HG03280 (cell line): ENCODE results near the gene PARVA.

Experiments
- ATAC-seq: cut with Tn5 transposase; IDR thresholded peaks from one replicate; pipeline ENCODE4 v1.9.1; 2021; ENCODE audit warnings: mild to moderate bottlenecking, moderate library complexity; ENCODE audit not compliant: unreplicated experiment

Gene PARVA

DNA sequence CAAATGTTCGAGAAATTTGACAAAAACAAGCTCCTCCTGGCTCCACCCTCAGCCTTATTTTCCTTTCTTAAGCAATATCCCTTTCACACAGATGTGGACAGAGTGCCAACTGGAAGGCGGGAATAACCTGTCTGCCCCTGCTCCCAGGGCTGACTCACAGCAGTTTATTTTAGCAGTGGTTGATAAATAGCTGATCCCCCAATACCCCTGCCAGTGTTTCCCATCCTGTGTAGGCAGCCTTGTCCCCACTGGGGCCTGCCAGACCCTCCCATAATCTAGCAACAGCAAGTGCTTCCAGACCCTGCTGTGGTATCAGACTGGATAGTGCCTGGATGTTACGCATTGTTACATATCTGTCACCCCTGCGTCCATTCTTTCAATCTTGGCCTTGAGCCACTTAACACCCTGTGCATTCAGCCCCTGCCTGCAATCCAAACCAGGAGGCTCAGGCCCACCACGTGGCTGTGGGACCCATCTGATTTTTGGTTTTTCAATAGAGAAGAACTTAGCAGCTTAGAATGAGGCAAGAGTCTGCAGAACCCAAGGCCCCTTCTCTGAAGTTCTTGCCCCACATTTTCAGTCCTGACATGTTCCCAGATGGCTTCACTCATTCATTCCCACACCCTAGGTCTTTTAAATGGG lies 53.7 kb downstream of the PARVA start:
- no peak for ATAC-seq

DNA sequence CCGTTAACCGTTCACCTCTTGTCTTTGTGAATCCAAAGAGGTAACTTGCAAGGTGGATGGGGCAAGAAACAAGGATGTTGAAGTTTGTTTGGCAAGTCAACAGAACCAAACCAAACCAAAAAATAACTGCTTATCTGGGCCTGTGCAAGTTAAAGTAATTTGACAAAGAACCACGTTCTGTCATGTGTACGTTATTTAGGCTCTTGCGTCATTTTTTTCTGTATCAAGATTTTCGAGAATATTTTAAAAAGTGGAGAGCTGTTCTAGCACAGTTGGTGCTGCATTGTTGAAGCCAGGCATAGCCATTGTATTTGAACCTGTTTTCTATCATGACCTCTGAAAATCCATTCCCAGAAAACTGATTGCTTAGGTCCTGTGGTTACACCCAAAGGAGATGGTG lies 55.1 kb downstream of the PARVA start:
- no peak for ATAC-seq

DNA sequence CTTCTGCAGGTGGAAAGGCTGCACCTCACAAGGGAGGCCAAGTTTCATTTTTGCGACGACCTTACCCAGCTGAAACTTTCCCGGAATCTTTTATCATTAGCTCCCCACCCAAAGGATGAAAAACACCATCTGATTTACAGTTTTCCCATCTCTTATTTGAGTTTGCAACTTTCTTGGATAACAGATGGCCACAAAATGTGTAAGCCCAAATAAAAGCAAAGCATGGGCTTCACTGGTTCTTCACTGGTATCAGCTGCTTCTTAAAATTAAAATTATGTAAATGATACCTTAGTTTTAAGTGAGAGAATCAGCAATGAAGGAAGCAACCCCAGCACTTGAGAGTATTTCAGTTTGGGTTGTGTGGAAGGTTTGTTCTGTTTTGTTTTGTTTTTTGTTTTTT lies 55.8 kb downstream of the PARVA start:
- ATAC-seq: no peak

DNA sequence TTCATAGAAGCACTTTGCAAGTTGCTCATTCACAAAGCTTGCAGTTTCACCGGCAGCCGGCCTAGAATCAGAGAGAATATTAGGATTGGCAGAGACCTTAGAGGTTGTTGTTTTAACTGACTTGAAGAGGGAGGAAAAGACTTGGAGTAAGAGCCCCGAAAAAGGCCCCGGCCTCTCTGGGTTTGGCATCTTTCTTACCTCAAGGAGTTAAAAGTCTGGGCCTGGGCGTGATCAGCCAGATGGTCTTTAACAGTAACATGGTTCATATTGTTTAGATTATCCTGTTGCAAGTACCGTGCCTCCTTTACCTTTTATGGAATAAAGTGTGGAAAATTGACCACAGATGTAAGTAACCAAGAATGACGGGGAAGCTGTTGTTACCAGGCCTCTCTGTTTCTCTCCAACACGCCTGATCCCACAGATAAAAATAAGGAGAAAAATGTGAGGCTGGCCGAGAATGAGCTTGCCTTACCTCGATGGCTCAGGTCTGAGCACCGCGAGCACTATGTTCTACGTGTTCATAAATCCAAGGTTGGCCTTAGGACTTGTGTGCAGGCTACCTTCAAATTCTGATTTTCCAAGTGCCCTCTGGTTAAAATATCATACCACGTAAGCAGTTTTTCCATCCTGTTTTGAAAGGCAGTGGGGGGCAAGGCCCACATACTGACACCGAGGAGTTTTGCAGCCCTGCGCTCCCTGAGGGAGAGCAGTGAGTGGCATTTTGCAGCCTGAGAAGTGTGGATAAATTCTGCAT lies 56.4 kb downstream of the PARVA start:
- no peak for ATAC-seq

DNA sequence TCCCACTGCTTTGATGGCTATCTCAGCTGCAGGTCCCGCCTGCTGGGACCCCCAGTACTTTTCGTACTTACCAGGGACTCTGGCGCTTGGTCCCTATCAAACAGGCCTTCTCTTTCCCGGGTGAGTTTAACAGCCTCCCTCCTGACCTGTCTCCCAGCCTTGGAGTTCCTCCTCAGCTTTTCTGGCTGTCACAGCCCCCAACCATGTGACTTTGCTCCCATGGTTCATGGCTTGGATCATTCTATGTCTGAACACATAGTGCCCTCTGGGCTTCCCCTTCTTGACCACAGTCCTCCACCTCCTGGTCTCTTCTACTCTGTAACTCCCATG lies 56.9 kb downstream of the PARVA start:
- ATAC-seq: no peak

DNA sequence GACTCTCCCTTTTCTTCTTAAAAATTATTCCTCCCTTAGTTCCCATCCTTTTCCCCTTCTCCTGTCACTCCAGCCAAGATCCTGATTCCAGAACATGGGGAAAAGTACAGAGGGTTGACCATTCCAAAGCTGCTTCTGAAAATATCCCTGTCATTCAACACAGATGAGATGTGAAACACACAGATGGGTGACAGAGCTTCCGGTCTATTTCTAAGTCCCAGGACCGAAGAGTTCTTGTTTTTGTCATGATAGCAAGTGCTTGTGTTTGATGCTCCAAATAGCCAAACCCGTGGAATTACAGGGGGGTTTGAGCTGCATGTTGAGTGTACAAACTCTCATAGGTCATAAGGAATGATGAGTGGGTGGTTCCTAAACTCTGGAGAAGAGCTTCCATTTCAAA lies 57.9 kb downstream of the PARVA start:
- ATAC-seq: no peak

DNA sequence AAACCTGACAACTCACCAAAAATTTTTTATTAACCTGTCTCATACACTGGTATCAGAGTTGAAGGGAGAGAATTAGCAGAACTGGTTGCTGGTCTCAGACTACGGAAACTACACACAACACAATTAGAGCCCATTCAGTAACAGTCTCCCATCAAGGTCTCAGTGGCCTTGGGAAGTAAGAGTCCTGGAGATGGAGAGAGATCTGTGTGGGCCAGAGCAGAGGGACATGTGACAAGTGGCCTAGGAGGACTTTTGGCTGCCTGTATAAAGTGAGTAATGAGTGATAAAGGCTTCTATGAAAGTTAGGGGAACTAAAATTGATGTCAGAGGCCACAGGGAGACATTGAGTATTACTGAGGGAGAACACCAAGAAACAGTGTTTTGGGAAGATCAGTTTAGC lies 58.9 kb downstream of the PARVA start:
- ATAC-seq: no peak

DNA sequence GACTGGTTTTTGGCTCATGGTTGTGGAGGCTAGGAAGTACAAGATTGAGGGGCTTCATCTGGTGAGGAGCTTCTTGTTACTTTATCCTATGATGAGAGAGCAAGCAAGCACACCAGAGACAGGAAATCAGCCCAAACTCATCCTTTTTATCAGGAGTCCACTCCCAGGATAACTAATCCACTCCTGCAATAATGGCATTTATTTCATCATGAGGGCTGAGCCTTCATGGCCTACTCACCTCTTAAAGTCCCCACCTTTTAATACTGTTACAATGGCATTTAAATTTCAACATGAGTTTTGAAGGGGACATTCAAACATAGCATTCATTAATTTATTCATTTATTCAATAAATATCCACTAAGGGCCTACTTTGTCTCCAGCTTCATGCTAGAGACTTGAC lies 60.9 kb downstream of the PARVA start:
- ATAC-seq: no peak

DNA sequence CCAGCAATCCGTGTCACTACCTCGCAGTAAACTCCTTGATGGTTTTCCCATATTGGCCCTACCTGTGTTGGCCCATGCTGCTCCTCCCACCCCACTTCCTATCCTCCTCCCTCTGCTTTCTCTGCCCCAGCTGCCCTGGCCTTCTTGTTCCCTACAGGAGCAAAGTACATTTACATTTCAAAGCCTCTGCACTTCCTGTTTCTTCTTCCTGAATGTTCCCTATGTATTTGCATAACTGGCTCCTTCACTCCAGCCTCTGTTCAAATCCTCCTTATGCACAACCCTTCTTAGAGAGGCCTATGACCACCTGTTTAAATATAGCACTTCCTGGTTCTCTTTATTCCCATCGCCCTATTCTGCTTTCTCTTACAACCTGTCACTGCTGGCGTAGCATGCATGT lies 62.2 kb downstream of the PARVA start:
- ATAC-seq: no peak

DNA sequence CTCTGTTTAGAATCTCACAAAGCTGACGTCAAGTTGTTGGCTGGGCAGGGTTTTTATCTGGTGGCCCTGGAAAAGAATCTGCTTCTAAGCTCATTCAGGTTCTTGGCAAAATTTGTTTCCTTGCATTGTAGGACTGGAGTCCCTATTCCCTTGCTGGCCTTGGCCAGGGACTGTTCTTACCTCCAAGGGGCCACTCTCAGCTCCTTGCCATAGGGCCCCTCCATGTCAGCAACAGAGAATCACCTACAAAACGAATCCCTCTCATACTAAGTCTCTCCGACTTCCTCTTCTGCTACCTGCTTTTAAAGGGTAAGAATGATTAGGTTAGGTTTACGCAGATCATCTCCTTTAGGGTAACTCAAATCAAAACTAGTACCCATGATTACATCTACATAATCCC lies 63.2 kb downstream of the PARVA start:
- ATAC-seq: no peak

DNA sequence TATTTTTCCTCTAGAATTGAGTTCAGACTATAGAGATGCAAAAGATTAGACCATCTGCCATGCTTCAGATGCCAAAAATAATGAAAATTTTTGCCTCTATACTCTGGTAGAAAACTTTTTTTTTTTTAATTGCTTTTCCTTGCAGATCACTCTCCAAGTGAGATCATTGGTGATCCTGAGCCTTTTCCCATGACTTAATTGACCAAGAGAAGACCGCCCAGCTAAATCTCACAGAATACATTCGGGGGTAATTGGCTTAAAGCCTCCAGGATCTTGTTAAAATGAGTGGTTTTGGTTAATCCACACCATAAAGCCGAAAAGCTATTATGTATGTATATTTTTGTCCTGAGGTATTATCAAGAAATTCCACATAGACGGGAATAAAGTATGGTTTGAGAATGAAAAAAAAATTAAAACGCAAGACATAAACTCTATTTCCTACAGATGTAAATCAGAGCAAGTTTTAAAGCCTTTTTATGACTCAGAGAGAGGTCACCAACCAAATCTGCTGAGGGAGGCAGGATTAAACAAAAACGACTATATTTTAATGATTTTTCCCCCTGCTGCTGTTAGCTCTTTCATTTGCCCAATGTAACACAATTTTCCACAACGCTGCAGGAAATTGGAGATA lies 64.0 kb downstream of the PARVA start:
- ATAC-seq: no peak

DNA sequence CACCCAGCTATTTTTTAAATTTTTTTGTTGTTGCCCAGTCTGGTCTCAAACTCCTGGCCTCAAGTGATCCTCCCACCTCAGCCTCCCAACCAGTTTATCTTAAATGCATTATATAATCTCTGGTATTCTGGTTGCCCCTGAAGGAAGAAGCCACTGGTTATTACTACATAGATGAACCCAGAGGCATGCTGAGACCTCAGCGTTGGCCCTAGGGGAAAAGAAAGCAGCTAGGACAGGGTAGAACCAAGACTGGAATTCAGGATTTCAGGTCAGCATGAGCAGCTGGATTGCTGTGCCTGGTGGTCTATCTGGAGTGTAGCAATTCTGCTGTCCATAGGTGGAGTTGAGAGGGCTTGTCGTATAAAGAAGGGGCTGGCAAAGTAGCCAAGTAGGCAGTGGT lies 67.2 kb downstream of the PARVA start:
- ATAC-seq: no peak

DNA sequence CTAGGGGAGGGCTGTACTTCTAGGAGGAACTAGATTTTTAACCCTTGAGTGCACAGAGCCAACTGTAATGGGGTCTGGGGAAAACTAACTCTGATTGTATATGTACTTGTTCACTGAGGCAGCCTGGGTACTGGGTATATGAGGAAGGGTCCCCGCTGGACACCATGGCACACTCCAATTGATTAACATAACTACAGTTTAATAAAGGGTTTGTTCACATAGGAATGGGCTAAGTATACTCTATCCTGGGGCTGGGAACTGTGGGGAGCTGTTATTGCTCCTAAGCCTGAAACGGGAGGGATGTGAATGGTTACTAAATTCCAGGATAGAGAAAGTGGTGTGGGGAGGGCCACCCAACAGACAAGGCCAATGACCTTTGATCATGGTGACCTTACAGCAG lies 67.6 kb downstream of the PARVA start:
- no peak for ATAC-seq

DNA sequence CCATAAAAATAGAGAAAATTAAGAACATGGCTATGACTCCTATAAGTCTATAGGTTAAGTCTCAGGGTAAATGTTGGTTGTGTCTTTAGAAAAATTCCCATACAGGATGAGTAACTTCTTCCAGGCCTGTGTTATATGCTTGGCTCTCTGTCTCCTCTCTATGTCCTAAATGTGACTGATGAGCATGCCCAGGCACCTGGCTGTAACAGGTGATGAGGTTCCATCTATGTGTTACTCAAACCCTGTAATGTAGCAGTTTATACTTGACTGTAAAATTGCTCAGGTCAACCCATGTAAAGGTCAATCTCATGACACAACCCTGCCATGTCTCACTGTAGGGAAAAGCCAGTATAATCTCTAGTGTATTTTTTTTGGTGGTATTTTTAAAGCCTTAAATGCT lies 69.5 kb downstream of the PARVA start:
- no peak for ATAC-seq

DNA sequence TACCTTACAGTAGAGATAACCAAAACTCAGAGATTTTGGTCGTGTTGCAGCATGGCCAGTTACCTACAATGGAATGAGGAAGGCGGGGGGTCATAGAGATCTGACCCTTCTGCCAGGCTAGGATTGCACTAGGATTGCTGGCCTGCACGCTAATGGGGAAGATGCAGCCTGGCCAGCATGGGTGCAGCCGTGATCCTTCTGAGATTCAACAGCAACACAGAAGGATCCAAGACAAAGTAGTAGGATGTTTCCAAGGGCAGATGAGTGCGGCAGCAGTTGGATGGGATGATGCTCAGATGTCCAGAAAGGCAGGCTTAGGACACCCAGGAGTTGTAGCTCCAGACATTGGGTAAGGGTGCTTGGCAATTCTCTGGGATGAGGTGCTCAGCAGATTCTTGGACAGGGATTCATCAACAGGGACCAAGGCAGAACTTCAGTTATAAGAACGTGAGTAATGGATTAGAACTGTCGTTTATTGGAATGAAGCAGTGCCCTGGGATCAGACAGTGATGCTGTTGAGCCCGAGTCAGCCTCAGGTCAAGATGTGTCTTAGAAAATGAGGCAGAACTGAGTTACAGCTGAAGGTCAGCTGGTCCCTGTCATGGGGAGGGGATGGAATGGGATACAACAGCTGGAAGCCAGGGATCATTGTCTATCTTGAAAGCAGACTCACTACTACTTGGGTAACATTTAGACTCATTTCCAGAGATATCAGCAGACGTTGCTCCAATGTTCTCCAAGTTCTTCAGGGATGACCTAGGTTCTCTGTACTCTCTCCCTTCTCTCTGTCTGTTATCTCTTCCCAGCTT lies 71.0 kb downstream of the PARVA start:
- ATAC-seq: no peak

DNA sequence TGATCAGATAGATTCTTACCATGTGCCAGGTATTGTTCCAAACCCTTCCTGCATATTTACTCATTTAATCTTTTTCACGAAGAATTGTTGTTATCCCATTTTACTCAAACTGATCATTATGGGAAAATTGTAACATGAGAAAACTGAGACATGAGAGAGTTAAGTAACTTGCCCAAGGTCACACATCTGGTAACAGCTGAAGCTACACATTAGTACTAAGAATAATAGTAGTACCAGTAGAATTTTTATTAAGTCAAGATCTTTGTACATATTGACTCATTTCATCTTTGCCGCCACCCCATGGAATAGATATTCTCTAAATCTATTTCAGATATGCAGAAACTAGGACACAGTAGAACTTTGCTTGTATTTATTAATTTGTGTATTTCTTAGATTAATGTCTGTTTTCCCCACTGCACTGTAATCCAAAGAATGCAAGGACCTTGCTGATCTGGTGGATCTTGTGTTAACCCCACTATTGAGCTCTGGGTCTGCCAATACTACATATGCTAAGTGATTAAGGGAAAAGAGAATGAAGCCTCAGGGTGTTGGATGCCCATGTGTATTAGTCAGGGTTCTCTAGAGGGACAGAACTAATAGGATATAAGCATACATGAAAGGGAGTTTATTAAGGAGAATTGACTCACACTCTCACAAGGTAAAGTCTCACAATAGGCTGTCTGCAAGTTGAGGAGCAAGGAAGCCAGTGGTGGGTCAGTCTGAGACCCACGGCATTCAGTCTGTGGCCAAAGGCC lies 72.8 kb downstream of the PARVA start:
- ATAC-seq: no peak

DNA sequence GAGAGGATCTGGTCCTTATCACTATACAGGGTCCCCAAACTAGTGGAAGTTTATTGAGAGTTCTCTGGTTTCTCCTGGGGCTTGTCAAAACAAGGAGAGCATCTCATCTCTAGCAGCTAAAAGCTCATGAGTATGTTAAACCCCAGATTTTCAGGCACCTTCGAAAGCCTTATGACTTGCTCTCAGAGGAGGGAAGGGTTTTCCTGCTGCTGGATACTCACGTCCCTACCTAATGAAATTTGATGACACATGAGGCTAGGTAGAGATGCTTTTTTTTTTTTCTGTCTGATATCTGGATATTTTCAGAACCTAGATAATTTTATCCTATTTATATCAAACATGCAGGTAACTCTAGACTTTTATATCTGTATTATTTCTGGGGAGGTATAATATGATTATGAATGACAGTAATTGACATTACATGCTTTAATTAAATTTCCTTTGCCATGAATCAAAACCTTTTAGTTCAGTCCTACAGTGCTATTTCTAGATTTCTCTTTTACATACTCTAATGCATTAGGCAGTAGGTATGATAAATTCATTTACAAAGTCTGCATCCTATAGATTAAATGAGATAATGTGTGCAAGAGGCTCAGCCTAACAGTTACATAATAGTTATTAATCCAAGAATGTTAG lies 73.9 kb downstream of the PARVA start:
- no peak for ATAC-seq

DNA sequence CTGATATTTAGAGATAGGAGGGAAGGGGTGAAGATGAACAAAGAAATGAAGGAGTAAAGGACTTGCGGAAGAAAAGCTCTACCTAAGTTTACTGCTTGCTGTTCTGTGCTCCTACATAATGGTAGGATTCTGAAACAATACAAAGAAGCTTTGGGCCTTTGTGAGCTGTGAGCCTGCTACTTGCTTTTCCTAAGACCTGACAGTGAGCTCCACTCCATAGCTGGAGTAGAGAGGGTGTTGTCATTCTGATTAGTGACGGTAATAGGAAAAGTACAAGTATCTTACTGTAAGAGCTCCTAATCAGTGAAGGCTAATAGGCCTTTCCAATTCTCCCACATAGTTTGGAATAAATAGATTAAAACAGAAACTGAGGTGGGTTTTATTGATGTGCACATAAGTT lies 75.9 kb downstream of the PARVA start:
- ATAC-seq: no peak

DNA sequence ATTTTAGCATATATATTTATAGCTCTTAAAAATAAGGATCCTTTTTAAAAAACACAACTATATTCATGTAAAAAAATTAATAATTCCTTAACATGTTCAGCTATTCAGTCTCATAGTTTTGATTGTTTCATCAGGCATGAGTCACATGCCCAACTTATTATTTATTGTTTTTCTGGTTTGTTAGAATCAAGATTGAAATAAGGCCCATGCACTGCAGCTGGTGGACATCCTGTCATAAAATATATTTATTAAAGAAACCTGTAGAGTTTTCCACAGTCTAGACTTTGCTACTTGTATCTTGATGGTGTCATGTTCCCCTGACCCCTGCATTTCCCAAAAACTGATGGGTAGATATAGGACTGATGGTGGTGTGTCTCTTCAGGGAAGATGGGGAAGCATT lies 77.4 kb downstream of the PARVA start:
- ATAC-seq: no peak

DNA sequence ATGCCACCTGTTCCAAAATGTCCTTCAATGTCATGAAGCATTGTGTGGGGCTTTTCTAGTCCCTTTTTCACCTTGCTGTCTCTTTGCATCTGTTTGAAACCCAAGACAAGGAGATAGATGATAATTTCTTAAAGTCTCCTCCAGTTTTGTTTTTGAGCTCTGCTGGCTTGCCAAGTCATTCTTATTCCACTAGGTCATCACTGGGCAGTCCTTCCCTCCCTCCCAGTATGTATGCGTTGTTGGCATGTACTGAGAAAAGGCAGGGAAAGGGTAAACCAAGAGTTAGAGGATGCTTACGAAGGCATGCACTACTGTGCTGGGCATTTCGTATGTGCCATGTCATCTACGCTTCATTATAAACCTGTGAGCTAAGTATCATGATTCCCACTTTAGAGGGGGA lies 78.6 kb downstream of the PARVA start:
- ATAC-seq: no peak
